SKM-1 (cell line): ENCODE measurements around the gene KRT12.
A peak's percentile ranks its signal among the peaks of the same experiment; 100 is the strongest.

ENCODE experiments used
- DNase-seq: peaks from one replicate; lab custom pipeline; 2025; ENCODE audit not compliant: unreplicated experiment; lab: John Stamatoyannopoulos, UW

KRT12 gene

DNA sequence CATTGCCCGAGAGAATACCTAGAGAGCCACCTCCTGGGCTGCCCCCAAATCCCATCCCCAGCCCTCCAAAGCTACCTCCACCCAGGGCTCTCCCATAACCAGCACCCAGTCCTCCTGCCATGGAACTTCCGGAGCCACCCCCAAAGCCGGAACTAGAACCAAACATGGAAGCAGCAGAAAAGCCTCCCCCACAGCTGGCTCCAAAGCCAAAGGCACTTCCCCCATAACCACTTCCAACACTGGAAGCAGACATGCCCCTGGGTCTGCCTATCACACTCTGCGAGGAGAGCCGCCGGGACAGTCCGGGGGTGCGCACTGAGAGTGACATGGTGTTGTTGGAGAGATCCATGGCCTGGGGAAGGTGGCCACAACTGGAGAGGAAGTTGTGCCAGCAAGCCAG, at the start of gene KRT12:
Gene KRT12, minus strand, starts transcription at position 386 of the 400 bp plus-strand sequence. Its CDS starts 37 bp downstream, at position 349.
- no peak for DNase-seq

DNA sequence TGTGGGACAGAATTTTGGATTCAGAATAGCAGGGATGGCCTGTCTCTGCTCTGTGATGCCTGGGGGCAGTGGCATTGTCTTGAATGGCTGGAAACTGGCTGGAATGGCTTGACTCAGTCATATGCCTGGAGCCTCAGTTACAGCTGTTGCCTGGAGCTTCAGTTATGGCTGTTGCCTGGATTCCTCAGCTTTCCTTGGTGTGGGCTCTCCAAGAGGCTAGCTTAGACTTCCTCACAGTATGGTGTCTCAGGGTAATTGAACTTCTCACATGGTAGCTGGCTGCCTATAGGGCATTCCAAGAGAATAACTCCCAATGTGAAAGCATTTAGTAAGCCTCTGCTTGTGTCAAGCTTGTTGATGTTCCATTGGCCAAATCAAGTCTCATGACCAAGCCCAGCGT, 49.3 kb upstream of the KRT12 start:
- no peak for DNase-seq

DNA sequence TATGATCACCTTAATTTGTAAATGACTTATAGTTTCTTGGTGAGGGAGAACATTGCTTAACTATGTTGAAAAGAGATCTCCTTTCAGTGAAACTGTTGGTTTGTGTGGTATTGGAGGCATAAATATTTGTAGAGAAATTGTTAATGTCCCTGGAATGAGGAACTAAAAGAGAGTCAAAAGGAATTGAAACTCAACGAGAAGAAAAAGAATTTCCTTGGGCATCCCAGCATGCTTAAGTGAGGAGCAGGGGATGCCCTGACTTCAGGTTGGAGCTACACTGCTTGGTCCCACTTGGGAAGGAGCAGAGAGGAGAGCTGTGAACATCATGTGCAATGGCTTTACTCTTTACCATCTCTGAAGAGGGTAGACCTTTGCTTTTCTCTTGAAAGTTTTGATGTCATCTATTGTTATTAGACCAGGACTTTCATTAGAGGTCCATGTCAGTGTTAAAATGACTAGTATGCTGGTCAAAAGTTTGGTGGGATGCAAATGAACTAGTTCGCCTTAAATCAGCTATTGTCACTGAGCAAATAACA, 48.8 kb upstream of the KRT12 start:
- DNase-seq = no peak

- DNase-seq = no peak
Observed at GRCh38 chr17:40915199-40915661, 48.2 kb upstream of the KRT12 start.

DNA sequence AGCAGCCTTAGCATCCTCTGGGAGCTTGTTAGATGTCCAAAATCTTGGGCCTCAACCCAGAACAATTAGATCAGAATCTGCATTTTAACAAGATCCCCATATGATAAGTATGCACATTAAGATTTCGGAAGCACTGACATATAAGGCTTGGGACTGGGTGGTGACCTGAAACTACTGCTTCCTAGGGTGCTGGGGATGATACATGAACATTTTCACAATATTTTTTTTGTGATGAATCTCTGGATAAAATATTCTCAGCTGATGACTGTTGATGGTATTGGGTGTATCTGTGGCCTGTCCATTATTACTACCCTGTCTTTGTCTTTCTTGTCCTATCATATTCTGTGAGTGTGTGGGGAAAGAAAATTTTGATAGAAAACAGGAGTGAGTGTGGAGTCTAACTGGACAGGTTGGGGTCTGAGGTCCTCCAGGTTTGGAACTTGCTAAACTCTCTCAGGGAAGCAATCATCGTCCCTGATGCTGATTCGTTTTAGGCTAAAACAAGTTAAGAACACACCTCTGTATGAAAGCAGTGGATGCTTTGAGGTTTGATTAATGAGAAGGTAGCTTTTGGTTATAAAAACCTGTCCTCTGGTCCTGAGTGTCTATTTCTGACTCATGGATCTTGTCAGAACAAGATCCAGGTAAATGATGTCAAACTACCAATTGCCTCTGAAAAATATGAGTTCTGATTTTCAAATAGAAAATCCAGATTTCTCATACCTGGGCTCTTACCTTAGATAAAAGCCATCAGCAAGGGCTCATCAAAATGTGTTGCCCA, 47.2 kb upstream of the KRT12 start:
- DNase-seq = no peak

- no peak for DNase-seq
Observed at GRCh38 chr17:40912486-40913210, 45.6 kb upstream of the KRT12 start.

DNA sequence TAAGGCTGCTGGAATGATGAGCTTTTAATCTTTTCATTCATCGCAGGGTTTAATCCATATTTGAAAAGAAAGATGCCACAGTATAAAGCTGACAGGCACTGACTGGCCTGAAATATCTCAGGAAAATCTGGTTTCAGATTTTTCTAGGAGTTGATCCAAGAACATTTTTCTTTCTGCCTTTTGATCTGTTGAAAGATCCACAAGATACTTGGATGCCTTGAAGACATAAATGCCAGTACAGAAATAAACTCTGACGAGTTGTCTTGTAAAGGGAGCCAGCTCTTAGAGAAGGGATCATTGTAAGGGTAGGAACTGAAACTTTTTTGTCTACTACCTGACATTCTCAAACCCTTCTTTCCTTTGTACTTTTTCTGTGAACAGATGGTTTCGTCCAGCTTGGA, 43.4 kb upstream of the KRT12 start:
- DNase-seq = no peak

- DNase-seq = no peak
Observed at GRCh38 chr17:40909755-40910154, 42.7 kb upstream of the KRT12 start.

GRCh38 chr17:40909351-40909750, 42.3 kb upstream of the KRT12 start:
- DNase-seq = peak; percentile 28

DNA sequence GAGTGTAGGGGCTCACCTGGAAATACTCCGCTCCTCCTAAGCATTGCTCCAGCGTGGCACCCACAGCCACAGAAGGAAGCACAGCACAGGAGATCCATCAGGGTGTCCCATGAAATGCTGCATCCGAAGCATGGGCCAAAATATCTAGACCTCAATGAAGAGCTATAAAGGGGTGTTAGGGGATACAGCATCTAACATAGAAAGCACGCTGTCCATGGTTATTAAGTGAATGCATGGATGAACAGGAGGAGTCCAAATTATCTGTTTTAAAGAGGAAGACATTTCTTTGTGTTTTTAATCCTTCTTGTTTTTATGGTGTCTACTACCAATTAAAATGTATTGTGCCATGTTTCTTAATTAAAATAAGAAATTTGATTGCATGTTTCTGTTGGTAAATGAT, 39.6 kb upstream of the KRT12 start:
- no peak for DNase-seq

GRCh38 chr17:40905370-40905769, 38.3 kb upstream of the KRT12 start:
- DNase-seq = no peak

DNA sequence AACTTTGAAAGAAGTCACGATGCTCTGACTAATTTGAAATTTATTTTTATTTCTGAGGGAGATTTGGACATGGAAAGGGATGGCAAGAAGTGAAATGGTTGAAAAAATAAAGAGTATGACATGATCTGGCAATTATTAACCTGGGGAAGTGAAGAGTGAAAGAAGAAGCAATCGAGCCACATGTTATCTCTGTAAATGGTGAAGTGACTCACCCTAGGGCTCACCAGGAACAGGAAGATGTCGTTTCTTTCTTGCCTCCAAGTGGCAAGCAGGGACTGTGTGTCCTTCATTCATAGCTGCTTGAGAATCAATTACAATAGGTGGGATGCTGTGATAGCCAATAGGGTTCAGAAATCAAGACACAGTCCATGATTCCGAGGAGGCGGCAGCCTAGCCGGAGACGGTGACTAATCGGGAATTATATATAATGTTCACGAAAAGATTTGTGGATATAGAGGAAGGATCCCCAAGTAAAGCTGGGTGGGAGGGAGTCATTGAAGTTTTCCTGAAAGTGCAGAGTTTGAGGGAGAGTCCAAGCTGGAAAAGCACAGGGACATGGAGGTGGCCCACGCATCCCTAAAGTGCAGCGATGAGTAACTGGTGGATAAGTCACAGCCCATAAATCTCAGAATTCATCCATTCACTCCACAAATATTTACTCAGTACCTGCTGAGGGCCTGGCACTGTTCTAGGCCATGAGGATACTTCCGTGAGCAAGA, 36.3 kb upstream of the KRT12 start:
- no peak for DNase-seq

GRCh38 chr17:40902498-40902897, 35.5 kb upstream of the KRT12 start:
- DNase-seq = no peak

GRCh38 chr17:40901981-40902474, 35.0 kb upstream of the KRT12 start:
- no peak for DNase-seq

DNA sequence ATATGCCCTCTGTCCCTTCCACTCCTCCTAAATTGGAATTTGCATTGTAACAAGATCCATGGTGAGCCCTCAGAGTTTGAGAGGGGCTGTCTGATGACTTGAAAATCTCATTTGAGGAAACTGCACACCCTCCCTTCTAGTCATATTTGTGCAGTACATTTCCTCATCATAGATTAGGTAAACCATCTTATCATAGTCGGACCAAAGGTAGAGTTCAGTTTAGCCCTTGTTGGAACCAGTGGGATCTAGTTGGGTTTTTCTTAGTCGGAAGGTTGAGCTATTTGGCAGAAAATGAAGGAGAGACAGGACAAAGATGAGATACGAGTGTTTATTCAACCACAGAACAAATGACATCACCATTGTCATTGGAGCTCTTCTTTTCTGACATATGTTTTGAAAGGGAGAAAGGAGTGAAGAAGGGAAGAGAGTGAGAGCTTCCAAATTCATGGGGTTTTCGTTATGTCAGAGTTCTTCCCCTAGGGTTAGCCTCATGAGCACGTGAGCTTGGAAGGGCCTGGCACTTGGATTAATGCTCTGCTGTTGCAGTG, 33.9 kb upstream of the KRT12 start:
- no peak for DNase-seq

DNA sequence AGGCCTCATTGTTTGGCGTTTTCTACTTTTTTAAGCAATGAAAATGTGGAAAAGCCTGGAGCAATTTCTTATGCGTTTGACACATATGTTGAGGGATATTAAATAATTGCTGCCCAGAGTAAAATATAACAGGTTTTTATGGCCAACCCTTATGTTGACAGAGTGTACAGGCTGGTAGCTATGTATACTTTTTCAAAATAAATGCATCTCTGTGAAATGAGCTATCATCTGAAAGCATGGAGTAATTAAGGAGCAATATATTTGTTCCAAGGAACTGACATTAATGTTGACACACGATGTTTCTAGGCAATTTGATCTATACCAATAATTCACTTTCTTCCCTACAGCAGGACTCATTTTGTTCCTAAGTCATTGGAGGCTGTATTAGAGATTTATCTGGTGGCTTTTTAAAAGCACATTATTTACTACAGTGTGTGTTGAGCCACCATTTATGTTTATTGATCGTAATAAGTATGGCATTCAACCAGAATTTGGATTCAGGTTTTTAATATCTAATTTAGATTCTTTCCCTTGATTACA, 30.0 kb upstream of the KRT12 start:
- no peak for DNase-seq

GRCh38 chr17:40895106-40895730, 28.2 kb upstream of the KRT12 start:
- DNase-seq = no peak

GRCh38 chr17:40888196-40888720, 21.2 kb upstream of the KRT12 start:
- no peak for DNase-seq

DNA sequence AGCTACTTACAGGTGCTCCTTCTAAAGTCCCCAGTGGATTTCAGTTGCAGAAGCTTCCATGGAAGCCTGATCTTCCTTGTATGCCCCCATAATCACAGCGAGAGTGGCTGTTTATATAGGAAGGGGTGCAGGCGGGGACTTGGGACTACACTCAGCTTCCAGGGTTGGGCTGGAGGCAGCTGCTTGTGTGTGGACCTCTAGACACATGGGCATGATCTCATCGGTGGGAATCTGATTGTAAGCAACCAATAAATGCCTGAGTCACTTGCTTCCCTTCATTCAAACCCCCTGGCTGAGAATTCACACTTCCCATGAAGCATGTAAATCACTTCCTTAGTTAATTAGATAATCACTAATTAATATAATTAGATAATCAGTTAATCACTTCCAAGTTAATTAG, 19.1 kb upstream of the KRT12 start:
- DNase-seq = no peak
